Testis (tissue), 2 donors: ENCODE data around the gene PDP2.

Source experiments
- POLR2A ChIP-seq: fragments of 450-650 bp; IDR thresholded peaks from one replicate; pipeline ENCODE4 v1.6.1; 2017; ENCODE audit warnings: antibody characterized with exemption, mild to moderate bottlenecking, moderate library complexity
- TF ChIP-seq, protein P1 (sequence below), 3 experiments: fragments of 450-650 bp in 2 of 3; fragments of 200-600 bp in 1 of 3; sonication (generic) in 1 of 3; IDR thresholded peaks; one replicate each; pipeline ENCODE4 v1.5.1; 2016 to 2019; ENCODE audit warnings: antibody characterized with exemption in 3 of 3, mild to moderate bottlenecking in 2 of 3, moderate library complexity in 1 of 3

DNA sequence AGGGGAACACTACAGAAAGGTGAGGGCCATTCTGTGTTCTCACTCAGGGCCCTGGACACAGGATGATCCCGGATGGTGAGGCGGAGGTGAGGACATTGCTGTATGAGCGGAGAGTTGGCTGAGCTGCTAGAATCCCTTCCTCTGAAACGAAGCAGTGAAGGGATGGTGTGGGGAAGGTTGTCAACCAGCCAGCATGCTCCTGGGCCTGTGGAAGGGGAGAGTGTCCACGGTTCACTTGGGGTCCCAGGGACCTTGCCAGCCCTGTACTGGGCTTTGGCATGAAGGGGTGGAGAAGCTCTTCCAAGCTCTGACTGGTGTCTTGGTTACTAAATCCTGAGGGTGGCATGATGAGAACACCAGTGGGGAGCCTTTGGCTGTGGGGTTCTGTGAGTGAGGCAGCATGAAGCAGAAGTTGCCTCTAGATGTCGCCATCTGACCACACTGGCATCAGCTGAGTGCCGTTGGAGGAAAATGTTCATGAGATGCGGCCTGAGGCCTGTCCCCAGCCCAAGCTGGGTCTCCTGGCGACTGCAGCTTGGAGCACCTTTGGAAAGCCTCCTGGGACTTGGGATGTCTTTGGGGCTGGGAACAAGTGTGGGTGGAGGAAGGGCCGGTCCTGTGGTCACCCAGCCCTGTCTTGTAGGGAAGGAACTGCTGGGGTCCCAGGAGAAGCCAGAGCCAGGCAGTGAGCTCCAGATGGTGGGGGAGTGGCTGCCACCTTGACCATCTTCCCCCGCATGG is 14.8 kb downstream of the PDP2 start:
- no peak for TF ChIP-seq POLR2A
- TF ChIP-seq, protein P1, sequence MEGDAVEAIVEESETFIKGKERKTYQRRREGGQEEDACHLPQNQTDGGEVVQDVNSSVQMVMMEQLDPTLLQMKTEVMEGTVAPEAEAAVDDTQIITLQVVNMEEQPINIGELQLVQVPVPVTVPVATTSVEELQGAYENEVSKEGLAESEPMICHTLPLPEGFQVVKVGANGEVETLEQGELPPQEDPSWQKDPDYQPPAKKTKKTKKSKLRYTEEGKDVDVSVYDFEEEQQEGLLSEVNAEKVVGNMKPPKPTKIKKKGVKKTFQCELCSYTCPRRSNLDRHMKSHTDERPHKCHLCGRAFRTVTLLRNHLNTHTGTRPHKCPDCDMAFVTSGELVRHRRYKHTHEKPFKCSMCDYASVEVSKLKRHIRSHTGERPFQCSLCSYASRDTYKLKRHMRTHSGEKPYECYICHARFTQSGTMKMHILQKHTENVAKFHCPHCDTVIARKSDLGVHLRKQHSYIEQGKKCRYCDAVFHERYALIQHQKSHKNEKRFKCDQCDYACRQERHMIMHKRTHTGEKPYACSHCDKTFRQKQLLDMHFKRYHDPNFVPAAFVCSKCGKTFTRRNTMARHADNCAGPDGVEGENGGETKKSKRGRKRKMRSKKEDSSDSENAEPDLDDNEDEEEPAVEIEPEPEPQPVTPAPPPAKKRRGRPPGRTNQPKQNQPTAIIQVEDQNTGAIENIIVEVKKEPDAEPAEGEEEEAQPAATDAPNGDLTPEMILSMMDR (IDR thresholded peaks at IDR 0.05): peak; percentile 56 to 73 (median 57)
